GM10248 (cell line): ENCODE results near the gene SIGMAR1.

Experiments
- CTCF ChIA-PET: fragments of 300-600 bp; sonication (Branson Sonifier 250); formaldehyde crosslinking; extraction: SDS; loops from one replicate; lab custom pipeline; 2021; ENCODE audit warnings: antibody characterized with exemption; lab: Yijun Ruan, JAX
- POLR2A ChIA-PET: fragments of 350-650 bp; sonication (Branson Sonifier 250); formaldehyde crosslinking; extraction: SDS; loops from one replicate; lab custom pipeline; 2020; ENCODE audit warnings: antibody characterized with exemption; lab: Yijun Ruan, JAX
- DNase-seq: peaks from one replicate; pipeline ENCODE4 v3.0.0; 2012; ENCODE audit errors: extremely low spot score
- TF ChIP-seq, protein P1 (sequence below): IDR thresholded peaks from 2 replicates; pipeline ENCODE4 v1.5.1; 2012; ENCODE audit warnings: mild to moderate bottlenecking, low read depth; ENCODE audit errors: extremely low read depth, missing control alignments, control extremely low read depth

SIGMAR1 gene

DNA sequence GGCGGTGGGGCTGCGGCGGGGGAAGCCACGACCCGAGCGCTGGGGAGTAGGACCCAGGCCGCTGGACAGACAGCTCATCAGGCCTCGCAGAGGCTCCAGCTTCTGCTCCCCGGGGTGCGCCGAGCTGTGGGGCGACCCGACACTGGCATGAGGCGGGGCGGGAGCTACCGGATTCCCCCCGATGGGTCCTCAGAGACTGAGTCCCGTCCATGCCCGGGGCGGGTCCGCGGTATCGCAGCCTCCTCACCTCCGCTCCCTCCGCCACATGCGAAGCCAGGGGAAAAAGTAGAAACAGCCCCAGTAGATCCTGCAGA lies 27.4 kb upstream of the SIGMAR1 start:
- TF ChIP-seq, protein P1, sequence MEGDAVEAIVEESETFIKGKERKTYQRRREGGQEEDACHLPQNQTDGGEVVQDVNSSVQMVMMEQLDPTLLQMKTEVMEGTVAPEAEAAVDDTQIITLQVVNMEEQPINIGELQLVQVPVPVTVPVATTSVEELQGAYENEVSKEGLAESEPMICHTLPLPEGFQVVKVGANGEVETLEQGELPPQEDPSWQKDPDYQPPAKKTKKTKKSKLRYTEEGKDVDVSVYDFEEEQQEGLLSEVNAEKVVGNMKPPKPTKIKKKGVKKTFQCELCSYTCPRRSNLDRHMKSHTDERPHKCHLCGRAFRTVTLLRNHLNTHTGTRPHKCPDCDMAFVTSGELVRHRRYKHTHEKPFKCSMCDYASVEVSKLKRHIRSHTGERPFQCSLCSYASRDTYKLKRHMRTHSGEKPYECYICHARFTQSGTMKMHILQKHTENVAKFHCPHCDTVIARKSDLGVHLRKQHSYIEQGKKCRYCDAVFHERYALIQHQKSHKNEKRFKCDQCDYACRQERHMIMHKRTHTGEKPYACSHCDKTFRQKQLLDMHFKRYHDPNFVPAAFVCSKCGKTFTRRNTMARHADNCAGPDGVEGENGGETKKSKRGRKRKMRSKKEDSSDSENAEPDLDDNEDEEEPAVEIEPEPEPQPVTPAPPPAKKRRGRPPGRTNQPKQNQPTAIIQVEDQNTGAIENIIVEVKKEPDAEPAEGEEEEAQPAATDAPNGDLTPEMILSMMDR: no peak
- ChIA-PET CTCF (interaction anchor here (0.7 to 8.5 kb wide), 13 partner anchors 8 to 61 kb away, joined by 3 to 84 read pairs (median 4); partner anchors contain the start of genes DCTN3, GALT, RPP25L and SIGMAR1), POLR2A (interaction anchor here (0.9 kb wide), 1 partner anchor 27 kb away, joined by 4 read pairs; the partner anchor contains the start of gene SIGMAR1)
- DNase-seq: no peak

DNA sequence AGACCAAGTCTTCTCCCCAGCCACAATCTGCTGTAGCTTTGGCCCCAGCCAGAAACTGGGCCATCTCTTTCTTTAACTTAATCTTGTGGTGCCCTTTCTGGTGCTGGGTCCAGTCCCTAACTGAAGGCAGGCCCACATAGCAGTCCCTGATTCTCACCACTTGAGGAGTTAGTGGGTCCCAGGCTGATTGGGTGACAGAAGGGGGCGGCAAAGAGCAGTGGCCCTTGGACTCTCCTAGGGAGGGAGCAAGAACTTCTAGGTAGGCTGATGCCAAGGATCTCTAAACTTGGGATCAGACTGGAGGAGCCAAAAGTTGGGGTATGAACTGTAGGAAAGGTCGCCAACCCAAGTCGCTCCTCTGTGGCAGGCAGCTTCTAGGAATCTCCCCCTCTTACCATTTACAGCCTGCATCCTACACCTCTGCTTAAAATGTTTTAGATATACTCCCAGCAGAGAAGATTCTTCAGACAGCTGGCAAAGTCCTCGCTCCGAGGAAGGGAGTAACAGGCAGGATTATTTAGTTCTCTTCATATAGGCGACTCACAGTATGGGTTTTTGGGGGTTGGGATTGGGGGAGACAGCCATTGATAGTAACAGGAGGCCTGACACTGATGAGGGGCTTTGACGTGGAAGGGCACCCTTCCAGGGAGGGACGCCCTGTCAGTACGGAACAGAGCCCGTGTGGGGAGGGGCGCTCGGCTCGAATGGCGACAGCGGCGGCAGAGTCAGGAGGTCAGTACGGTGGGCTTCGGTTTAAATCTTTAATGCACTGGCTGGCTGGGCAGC lies 26.9 kb upstream of the SIGMAR1 start:
- POLR2A ChIA-PET: interaction anchor here (0.9 kb wide), 1 partner anchor 27 kb away, joined by 4 read pairs; the partner anchor contains the start of gene SIGMAR1
- CTCF ChIA-PET: interaction anchor here (0.7 to 8.5 kb wide), 16 partner anchors 9 to 61 kb away, joined by 3 to 84 read pairs (median 4); partner anchors contain the start of genes DCTN3, GALT, RPP25L and SIGMAR1
- TF ChIP-seq, protein P1: peak; percentile 92
- peak; percentile 68 for DNase-seq

DNA sequence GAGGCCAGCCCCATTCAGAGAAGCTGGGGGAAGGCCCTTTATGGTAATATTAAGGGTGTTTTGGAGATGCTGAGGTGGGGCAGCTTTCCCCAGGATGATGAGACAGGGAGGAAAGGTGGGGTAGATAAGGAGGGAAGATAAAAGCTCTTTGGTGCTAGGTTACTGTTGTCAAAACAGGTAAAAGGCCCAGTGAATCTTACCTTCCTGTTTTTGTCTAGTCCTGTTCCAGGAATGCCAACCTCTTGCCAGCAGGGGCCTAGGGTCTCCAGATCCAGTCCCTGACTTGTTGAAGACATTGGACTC lies 25.7 kb upstream of the SIGMAR1 start:
- TF ChIP-seq, protein P1: no peak
- ChIA-PET CTCF (interaction anchor here (0.9 to 8.5 kb wide), 7 partner anchors 12 to 51 kb away, joined by 3 to 84 read pairs (median 6); partner anchors contain the start of genes GALT and RPP25L), POLR2A (no interaction called here)
- DNase-seq: no peak

DNA sequence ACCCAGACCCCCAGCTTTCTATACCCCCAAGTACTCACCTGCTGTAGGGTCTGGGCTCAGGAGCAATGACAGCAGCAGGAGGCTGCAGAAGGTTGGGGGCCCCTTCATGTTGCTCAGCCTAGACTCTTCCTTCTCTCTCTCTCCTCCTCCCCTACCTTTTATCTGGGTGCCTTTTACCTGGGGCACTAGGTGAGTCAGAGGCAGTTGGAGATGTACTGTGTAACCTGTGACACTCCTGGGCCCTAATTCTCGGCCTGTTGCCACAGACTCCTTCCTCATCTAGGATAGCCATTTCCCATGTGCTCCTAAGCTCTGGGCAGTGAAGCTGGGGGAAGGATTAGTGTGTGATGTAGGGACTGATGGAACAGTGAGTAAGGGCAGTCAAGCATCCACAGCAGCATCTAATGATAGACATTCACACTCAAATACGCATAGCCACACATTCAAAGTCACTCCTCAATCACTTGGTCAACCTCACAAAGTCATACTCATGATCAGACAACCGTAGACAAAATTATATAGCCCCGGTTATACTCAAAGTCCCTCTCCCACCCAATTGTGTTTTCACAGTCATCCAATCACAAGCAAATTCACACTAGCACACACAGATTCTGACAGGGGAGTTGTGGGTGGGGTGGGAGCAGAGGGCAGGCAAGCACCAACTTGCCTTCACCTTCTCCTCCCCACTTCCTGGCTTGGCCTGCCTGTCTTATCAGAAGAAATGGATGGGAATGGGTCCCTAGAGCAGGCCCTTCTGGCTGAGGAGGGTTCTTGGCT lies 25.1 kb upstream of the SIGMAR1 start, which contains the start of gene CCL27:
CCL27 (minus strand) TSS at position 132 of the 777 bp plus-strand sequence; CDS start at position 108, 24 bp downstream.
- POLR2A ChIA-PET: no interaction called here
- TF ChIP-seq, protein P1: no peak
- CTCF ChIA-PET: interaction anchor here (0.8 to 8.5 kb wide), 8 partner anchors 8 to 50 kb away, joined by 3 to 84 read pairs (median 7); partner anchors contain the start of genes GALT and RPP25L
- no peak for DNase-seq

DNA sequence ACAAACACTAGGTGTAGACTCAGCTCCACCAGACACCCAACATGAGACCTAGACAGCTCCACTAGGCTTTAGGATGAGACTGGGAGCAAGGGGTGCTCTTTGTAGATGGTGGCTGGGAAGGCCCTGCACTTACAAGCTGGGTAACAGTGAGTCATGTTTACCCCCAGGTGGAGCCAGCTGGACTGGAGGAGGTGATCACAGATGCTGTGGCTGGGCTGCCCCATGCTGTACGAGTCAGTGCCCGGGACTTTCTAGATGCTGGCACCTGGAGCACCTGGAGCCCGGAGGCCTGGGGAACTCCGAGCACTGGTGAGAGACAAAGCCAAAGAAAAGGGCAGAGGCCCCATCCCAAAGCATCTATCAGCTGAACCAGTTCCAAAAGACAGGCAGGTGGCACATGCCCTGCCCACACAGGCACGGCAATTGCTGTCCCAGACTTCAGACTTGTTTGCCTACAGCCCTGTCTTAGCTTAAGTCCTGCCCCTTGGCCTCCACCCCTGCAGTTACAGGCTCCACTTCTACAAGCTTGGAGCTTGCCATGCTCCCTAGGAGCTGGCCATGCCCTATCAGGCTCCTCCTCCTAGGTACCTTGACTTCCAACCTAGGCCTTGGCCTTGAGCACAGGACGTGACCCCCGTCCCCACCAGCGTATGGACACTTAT lies 22.1 kb upstream of the SIGMAR1 start:
- DNase-seq: no peak
- POLR2A ChIA-PET: no interaction called here
- TF ChIP-seq, protein P1: no peak
- CTCF ChIA-PET: interaction anchor here (0.9 to 8.5 kb wide), 5 partner anchors 14 to 45 kb away, joined by 3 to 84 read pairs (median 14); partner anchors contain the start of gene GALT

DNA sequence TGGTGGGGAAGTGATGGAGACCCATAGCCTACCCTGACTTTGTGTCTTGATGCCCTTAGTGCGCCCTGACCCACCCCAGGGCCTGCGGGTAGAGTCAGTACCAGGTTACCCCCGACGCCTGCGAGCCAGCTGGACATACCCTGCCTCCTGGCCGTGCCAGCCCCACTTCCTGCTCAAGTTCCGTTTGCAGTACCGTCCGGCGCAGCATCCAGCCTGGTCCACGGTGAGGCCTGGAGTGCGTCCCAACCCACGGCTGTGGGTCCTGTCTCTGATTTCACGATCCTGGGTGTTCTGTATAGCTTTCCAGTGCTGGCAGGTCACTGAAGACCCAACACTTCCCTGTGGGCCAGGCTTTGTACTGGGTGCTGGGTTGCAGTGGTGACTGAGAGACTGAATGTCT lies 20.9 kb upstream of the SIGMAR1 start:
- TF ChIP-seq, protein P1: no peak

More for the DNA sequence above, 20.9 kb upstream of the SIGMAR1 start:
- CTCF ChIA-PET: interaction anchor here (3.9 kb wide), 1 partner anchor 12 kb away, joined by 20 read pairs; the partner anchor contains the start of gene GALT
- POLR2A ChIA-PET: interaction anchor here (0.6 kb wide), 1 partner anchor 395 kb away, joined by 3 read pairs; no protein-coding TSS in a partner anchor
- no peak for DNase-seq
